ENCODE results near the gene CRYBB2. TPM values are rescaled to one million over a fixed set of nuclear protein-coding genes. Genes with fewer than 3 reads are reported as not detected.
"Not testable (repeated sequence)": the region's sequence is repeated elsewhere in the genome, so short reads cannot be mapped to it uniquely, and the experiment has no call there.

The CRYBB2 gene
- total RNA-seq = not detected

GRCh38 chr22:25219211-25219689 lies at the start of gene CRYBB2:
Gene CRYBB2 (plus strand): TSS chr22:25219639. CDS start chr22:25221430, 1,791 bp downstream.
- Mint-ChIP-seq H3K4me1 (ENCODE audit: low read depth) (no peaks in the 10 kb centered on the region), H3K36me3 (ENCODE audit: low read depth) (no peaks in the 10 kb centered on the region), H3K9me3 (no peaks in the 10 kb centered on the region), H3K4me3 (no peak within 1 kb of the TSS), H3K27me3 (ENCODE audit: low read depth) (peaks cover 10% of the 10 kb centered on the region), H3K27ac (no peak within 1 kb of the TSS)
- intact Hi-C loops (cut with micrococcal nuclease) = no loop called here
- CTCF ChIA-PET = interaction anchor here (0.5 to 1.5 kb wide), 2 partner anchors 9 to 90 kb away, joined by 3 to 5 read pairs; no protein-coding TSS in a partner anchor
- DNase-seq = no peak

DNA sequence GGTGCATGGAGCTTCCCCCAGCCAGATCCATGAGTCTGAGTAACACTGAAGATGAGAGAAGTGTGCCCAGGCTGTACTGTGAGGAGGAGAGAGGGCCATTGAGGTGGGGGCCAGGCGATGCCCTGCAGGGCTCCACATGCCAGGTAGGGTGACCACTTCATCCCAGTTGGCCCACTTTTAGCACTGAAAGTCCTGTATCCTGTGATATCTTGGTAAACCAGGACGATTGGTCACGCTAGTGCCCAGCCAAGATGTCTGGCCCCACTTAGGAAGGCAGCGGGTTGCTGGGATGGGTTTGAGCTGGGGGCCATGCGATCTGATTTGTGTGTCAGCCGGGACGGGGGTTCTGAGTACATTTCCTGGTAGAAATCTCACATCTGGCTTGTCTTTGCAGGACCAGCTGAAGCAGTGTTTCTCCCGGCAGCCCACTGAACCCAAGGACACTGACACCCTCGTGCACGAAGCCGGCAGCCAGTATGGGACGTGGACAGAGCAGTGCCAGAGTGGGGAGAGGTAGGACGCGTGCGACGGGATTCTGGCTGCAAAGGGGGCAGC lies 48.9 kb upstream of the CRYBB2 start:
- no peaks in the 10 kb centered on the region for H3K4me1 Mint-ChIP-seq (ENCODE audit: low read depth)
- no peaks in the 10 kb centered on the region for H3K27me3 Mint-ChIP-seq (ENCODE audit: low read depth)
- DNase-seq = no peak
- H3K27ac Mint-ChIP-seq = no peak overlapping the region
- CTCF ChIA-PET = interaction anchor here (0.8 to 3.8 kb wide), 4 partner anchors 22 to 120 kb away, joined by 3 to 37 read pairs (median 4); no protein-coding TSS in a partner anchor
- H3K36me3 Mint-ChIP-seq (ENCODE audit: low read depth) = peaks cover 2% of the 10 kb centered on the region
- intact Hi-C loops (cut with micrococcal nuclease) = loop anchor here (5.0 kb wide), 1 partner anchor 218 kb away; the partner anchor contains the start of gene KIAA1671
- no peaks in the 10 kb centered on the region for H3K9me3 Mint-ChIP-seq
- H3K4me3 Mint-ChIP-seq = no peak overlapping the region

DNA sequence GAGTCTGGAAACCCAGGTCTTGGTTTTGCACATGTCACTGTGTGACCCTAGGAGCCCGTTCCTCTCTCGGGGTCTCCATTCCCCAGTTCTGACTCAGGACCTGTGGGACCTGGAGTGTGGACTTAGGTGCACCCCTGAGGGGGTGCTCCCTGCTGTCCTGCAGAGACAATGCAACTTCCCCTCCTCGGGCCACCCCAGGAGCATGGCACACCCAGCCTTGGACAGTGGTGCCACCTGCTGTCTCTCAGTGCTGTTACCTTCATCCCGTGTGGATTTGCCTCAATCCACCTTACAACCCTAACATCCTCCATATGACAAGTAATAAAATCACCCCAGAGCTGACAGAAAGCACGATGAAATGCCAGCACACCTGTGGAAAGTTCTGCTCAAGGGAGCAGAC lies 47.3 kb upstream of the CRYBB2 start:
- CTCF ChIA-PET = interaction anchor here (0.6 to 3.8 kb wide), 11 partner anchors 19 to 123 kb away, joined by 3 to 37 read pairs (median 4); no protein-coding TSS in a partner anchor
- no peak overlapping the region for H3K27ac Mint-ChIP-seq
- intact Hi-C loops (cut with micrococcal nuclease) = loop anchor here (1.0 to 5.0 kb wide), 3 partner anchors 91 to 220 kb away; partner anchors contain the start of gene KIAA1671
- DNase-seq = peak; percentile 65
- H3K4me3 Mint-ChIP-seq = no peak overlapping the region
- H3K9me3 Mint-ChIP-seq = no peaks in the 10 kb centered on the region
- H3K27me3 Mint-ChIP-seq (ENCODE audit: low read depth) = no peaks in the 10 kb centered on the region
- peaks cover 3% of the 10 kb centered on the region for H3K36me3 Mint-ChIP-seq (ENCODE audit: low read depth)
- H3K4me1 Mint-ChIP-seq (ENCODE audit: low read depth) = no peaks in the 10 kb centered on the region

GRCh38 chr22:25174156-25174887 lies 45.1 kb upstream of the CRYBB2 start:
- DNase-seq = no peak
- intact Hi-C loops (cut with micrococcal nuclease) = loop anchor here (5.0 kb wide), 1 partner anchor 222 kb away; the partner anchor contains the start of gene KIAA1671
- CTCF ChIA-PET = interaction anchor here (0.9 to 3.8 kb wide), 3 partner anchors 93 to 117 kb away, joined by 3 to 37 read pairs (median 5); no protein-coding TSS in a partner anchor
- Mint-ChIP-seq H3K4me3 (no peak overlapping the region), H3K27ac (no peak overlapping the region), H3K9me3 (peaks cover under 1% of the 10 kb centered on the region), H3K27me3 (ENCODE audit: low read depth) (no peaks in the 10 kb centered on the region), H3K36me3 (ENCODE audit: low read depth) (peaks cover 8% of the 10 kb centered on the region), H3K4me1 (ENCODE audit: low read depth) (no peaks in the 10 kb centered on the region)

- DNase-seq = no peak
- H3K4me3 Mint-ChIP-seq = no peak overlapping the region
- H3K36me3 Mint-ChIP-seq (ENCODE audit: low read depth) = peaks cover 14% of the 10 kb centered on the region
- CTCF ChIA-PET = no interaction called here
- no peak overlapping the region for H3K27ac Mint-ChIP-seq
- H3K27me3 Mint-ChIP-seq (ENCODE audit: low read depth) = no peaks in the 10 kb centered on the region
- no peaks in the 10 kb centered on the region for H3K4me1 Mint-ChIP-seq (ENCODE audit: low read depth)
- intact Hi-C loops (cut with micrococcal nuclease) = loop anchor here (5.0 kb wide), 1 partner anchor 223 kb away; the partner anchor contains the start of gene KIAA1671
- H3K9me3 Mint-ChIP-seq = peaks cover 7% of the 10 kb centered on the region
Measured at GRCh38 chr22:25174888-25175411, 44.5 kb upstream of the CRYBB2 start.

GRCh38 chr22:25176175-25176574 lies 43.3 kb upstream of the CRYBB2 start:
- Mint-ChIP-seq H3K27ac (no peak overlapping the region), H3K4me3 (no peak overlapping the region), H3K4me1 (ENCODE audit: low read depth) (no peaks in the 10 kb centered on the region), H3K27me3 (ENCODE audit: low read depth) (no peaks in the 10 kb centered on the region), H3K36me3 (ENCODE audit: low read depth) (peaks cover 15% of the 10 kb centered on the region), H3K9me3 (peaks cover 8% of the 10 kb centered on the region)
- intact Hi-C loops (cut with micrococcal nuclease) = no loop called here
- CTCF ChIA-PET = interaction anchor here (0.5 to 0.6 kb wide), 2 partner anchors 29 to 124 kb away, joined by 3 read pairs; no protein-coding TSS in a partner anchor
- DNase-seq = no peak

- no peaks in the 10 kb centered on the region for H3K27me3 Mint-ChIP-seq (ENCODE audit: low read depth)
- H3K27ac Mint-ChIP-seq = no peak overlapping the region
- H3K4me1 Mint-ChIP-seq (ENCODE audit: low read depth) = no peaks in the 10 kb centered on the region
- peaks cover 8% of the 10 kb centered on the region for H3K9me3 Mint-ChIP-seq
- no peak overlapping the region for H3K4me3 Mint-ChIP-seq
- intact Hi-C loops (cut with micrococcal nuclease) = no loop called here
- CTCF ChIA-PET = interaction anchor here (0.6 kb wide), 1 partner anchor 125 kb away, joined by 3 read pairs; no protein-coding TSS in a partner anchor
- DNase-seq = no peak
- H3K36me3 Mint-ChIP-seq (ENCODE audit: low read depth) = peaks cover 15% of the 10 kb centered on the region
Measured at GRCh38 chr22:25176799-25177198, 42.6 kb upstream of the CRYBB2 start.

GRCh38 chr22:25177226-25177625 lies 42.2 kb upstream of the CRYBB2 start:
- DNase-seq = no peak
- peaks cover 15% of the 10 kb centered on the region for H3K36me3 Mint-ChIP-seq (ENCODE audit: low read depth)
- peaks cover 8% of the 10 kb centered on the region for H3K9me3 Mint-ChIP-seq
- no peaks in the 10 kb centered on the region for H3K27me3 Mint-ChIP-seq (ENCODE audit: low read depth)
- intact Hi-C loops (cut with micrococcal nuclease) = no loop called here
- H3K4me1 Mint-ChIP-seq (ENCODE audit: low read depth) = no peaks in the 10 kb centered on the region
- no peak overlapping the region for H3K27ac Mint-ChIP-seq
- H3K4me3 Mint-ChIP-seq = no peak overlapping the region
- CTCF ChIA-PET = interaction anchor here (0.7 kb wide), 1 partner anchor 156 kb away, joined by 3 read pairs; no protein-coding TSS in a partner anchor

- intact Hi-C loops (cut with micrococcal nuclease) = no loop called here
- Mint-ChIP-seq H3K27ac (no peak overlapping the region), H3K9me3 (peaks cover 8% of the 10 kb centered on the region), H3K36me3 (ENCODE audit: low read depth) (peaks cover 17% of the 10 kb centered on the region), H3K27me3 (ENCODE audit: low read depth) (no peaks in the 10 kb centered on the region), H3K4me3 (no peak overlapping the region), H3K4me1 (ENCODE audit: low read depth) (no peaks in the 10 kb centered on the region)
- no peak for DNase-seq
- CTCF ChIA-PET = interaction anchor here (0.7 kb wide), 1 partner anchor 155 kb away, joined by 3 read pairs; no protein-coding TSS in a partner anchor
Measured at GRCh38 chr22:25177895-25178294, 41.5 kb upstream of the CRYBB2 start.

DNA sequence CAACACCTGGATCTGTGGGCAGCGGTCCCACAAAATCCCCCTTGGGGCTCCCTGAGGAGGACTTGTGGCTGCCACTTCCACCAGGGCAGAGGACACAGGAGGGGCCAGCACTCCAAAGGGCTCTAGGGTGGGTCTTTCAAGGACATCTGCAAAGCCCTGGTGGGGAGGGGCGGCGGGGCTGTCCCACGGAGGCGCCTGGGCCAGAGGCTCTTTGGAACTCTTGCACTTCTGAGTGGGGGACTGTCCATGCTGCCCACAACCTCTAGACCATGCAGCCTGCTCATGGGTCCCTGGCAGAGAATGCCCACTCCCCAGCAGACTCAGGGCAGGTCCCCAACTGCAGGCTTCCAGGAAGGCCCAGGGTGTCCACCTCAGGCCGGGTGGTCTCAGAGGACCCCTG lies 41.1 kb upstream of the CRYBB2 start:
- Mint-ChIP-seq H3K36me3 (ENCODE audit: low read depth) (peaks cover 17% of the 10 kb centered on the region), H3K4me3 (peak overlapping the region; percentile 34)
- H3K4me1 Mint-ChIP-seq (ENCODE audit: low read depth); DNase-seq; H3K9me3 Mint-ChIP-seq; H3K27me3 Mint-ChIP-seq (ENCODE audit: low read depth); intact Hi-C loops (cut with micrococcal nuclease); CTCF ChIA-PET; H3K27ac Mint-ChIP-seq: not testable (repeated sequence)

- H3K27me3 Mint-ChIP-seq (ENCODE audit: low read depth); H3K4me1 Mint-ChIP-seq (ENCODE audit: low read depth); DNase-seq; H3K4me3 Mint-ChIP-seq; intact Hi-C loops (cut with micrococcal nuclease); CTCF ChIA-PET; H3K9me3 Mint-ChIP-seq; H3K27ac Mint-ChIP-seq: not testable (repeated sequence)
- peaks cover 17% of the 10 kb centered on the region for H3K36me3 Mint-ChIP-seq (ENCODE audit: low read depth)
Measured at GRCh38 chr22:25178869-25179631, 40.4 kb upstream of the CRYBB2 start.

Measured in activated naive CD4-positive, alpha-beta T cell treated with anti-CD3 and anti-CD28 coated beads for 36 hours (primary cell).